ENCODE data around the gene CTSE. TPM values are rescaled to one million over a fixed set of nuclear protein-coding genes. Genes with fewer than 3 reads are reported as not detected.

CTSE gene
- total RNA-seq, 2 donors from 2014 or later, result 0.15 to 0.42 TPM

DNA sequence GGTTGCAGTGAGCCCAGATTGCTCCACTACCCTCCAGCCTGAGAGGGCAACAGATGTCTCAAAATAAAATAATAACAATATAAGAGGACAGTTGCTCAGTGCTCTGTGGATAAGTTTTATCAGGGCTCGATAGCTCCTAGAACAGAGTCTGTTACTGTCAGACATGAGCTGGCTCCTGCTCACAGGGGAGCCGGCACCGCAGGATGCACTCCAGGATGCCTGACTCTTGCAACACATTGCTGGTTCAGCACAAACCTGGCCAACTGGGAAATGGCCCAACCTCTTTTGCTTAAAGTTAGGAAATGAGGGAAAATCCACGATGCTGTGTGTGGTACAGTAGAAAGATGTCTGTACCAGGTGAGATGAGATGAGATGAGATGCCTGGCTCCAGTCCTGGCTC, 5.8 kb upstream of the CTSE start:
- H3K36me3 Mint-ChIP-seq (ENCODE audit: low read depth), result no peaks in the 10 kb centered on the region
- H3K36me3 ChIP-seq (ENCODE audit: control insufficient read depth, insufficient read depth, low read length), result no peaks in the 10 kb centered on the region
- H3K27ac ChIP-seq (ENCODE audit: low read depth, low read length), result no peak overlapping the region
- no peak overlapping the region for H3K4me3 ChIP-seq (ENCODE audit: low read length)
- H3K4me1 ChIP-seq (ENCODE audit: control insufficient read depth, insufficient read depth, low read length), result peaks cover 5% of the 10 kb centered on the region
- peaks cover 2% of the 10 kb centered on the region for H3K4me1 Mint-ChIP-seq
- peaks cover 10% of the 10 kb centered on the region for H3K27me3 ChIP-seq (ENCODE audit: control insufficient read depth, insufficient read depth, low read length, poor library complexity, severe bottlenecking)
- no peaks in the 10 kb centered on the region for H3K9me3 ChIP-seq (ENCODE audit: control insufficient read depth, low read length)
- DNase-seq, result no peak
- 91 to 92% methylated on average over 4 of the region's 4 CpGs for WGBS, 2 experiments (ENCODE audit: insufficient coverage in 1 of 2, insufficient read length in 1 of 2)
- H3K9me3 Mint-ChIP-seq, result no peaks in the 10 kb centered on the region
- no peak overlapping the region for H3K9ac ChIP-seq (ENCODE audit: extremely low read depth, low read length, poor library complexity, severe bottlenecking)
- H3K27me3 Mint-ChIP-seq (ENCODE audit: insufficient read depth), result peaks cover 6% of the 10 kb centered on the region
- no peak overlapping the region for H3K4me3 Mint-ChIP-seq
- TF ChIP-seq, protein P1, sequence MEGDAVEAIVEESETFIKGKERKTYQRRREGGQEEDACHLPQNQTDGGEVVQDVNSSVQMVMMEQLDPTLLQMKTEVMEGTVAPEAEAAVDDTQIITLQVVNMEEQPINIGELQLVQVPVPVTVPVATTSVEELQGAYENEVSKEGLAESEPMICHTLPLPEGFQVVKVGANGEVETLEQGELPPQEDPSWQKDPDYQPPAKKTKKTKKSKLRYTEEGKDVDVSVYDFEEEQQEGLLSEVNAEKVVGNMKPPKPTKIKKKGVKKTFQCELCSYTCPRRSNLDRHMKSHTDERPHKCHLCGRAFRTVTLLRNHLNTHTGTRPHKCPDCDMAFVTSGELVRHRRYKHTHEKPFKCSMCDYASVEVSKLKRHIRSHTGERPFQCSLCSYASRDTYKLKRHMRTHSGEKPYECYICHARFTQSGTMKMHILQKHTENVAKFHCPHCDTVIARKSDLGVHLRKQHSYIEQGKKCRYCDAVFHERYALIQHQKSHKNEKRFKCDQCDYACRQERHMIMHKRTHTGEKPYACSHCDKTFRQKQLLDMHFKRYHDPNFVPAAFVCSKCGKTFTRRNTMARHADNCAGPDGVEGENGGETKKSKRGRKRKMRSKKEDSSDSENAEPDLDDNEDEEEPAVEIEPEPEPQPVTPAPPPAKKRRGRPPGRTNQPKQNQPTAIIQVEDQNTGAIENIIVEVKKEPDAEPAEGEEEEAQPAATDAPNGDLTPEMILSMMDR (conservative IDR thresholded peaks at IDR 0.05), result no peak
- no peak overlapping the region for H3K27ac Mint-ChIP-seq

DNA sequence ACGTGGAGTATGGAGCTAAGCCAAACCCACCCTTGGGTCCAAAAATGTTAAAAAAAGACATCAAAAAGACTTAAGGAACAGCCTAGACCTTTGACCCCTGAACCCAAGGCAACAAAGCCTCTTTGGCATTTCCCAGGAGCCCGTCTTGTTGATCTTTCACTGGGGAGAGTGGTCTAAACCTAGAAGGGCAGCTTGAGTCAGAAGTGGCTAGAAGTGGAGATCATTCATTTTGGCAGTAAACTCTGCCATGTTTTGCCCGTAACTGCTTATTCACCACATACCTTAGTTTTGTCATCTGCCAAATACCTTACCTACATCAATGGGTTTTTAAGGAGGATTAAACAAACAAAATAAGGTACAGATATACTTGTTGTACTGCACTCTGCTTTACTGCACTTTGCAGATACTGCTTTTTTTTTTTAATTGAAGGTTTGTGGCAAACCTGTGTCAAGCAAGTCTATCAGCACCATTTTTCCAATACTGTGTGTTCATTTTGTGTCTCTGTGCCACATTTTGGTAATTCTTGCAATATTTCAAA, 1.7 kb upstream of the CTSE start:
- no peaks in the 10 kb centered on the region for H3K36me3 Mint-ChIP-seq (ENCODE audit: low read depth)
- peaks cover 3% of the 10 kb centered on the region for H3K27me3 Mint-ChIP-seq (ENCODE audit: insufficient read depth)
- peaks cover 5% of the 10 kb centered on the region for H3K27me3 ChIP-seq (ENCODE audit: control insufficient read depth, insufficient read depth, low read length, poor library complexity, severe bottlenecking)
- H3K4me1 Mint-ChIP-seq, result peaks cover 8% of the 10 kb centered on the region
- no peak overlapping the region for H3K27ac Mint-ChIP-seq
- peaks cover 11% of the 10 kb centered on the region for H3K4me1 ChIP-seq (ENCODE audit: control insufficient read depth, insufficient read depth, low read length)
- no peaks in the 10 kb centered on the region for H3K9me3 Mint-ChIP-seq
- H3K9me3 ChIP-seq (ENCODE audit: control insufficient read depth, low read length), result no peaks in the 10 kb centered on the region
- no peak overlapping the region for H3K4me3 ChIP-seq (ENCODE audit: low read length)
- H3K36me3 ChIP-seq (ENCODE audit: control insufficient read depth, insufficient read depth, low read length), result no peaks in the 10 kb centered on the region
- TF ChIP-seq, protein P1 (conservative IDR thresholded peaks at IDR 0.05), result no peak
- H3K27ac ChIP-seq (ENCODE audit: low read depth, low read length), result no peak overlapping the region
- WGBS, 2 experiments (ENCODE audit: insufficient coverage in 1 of 2, insufficient read length in 1 of 2), result 83 to 85% methylated on average over 2 to 3 of the region's 3 CpGs
- no peak for DNase-seq
- H3K9ac ChIP-seq (ENCODE audit: extremely low read depth, low read length, poor library complexity, severe bottlenecking), result no peak overlapping the region
- H3K4me3 Mint-ChIP-seq, result no peak overlapping the region

DNA sequence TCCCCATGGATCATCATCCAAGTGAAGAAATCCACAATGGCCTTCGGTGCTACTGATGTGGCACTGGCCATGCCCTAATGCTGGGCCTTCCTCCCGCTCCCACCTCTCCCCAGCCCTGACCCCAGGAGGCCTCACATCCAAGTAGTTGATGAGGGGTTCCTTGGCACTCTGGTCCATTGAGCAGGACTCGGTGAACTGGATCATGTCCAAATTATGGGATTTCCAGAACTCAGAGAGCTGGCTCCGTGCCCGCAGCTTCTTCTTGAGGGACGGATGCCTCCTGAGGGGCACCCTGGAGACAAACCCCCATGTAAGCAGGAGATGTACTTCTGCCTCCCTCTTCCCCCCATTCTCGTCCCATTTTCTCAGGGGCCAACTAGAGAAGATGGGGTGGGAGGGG, 929 bp downstream of the CTSE start:
- H3K27me3 ChIP-seq (ENCODE audit: control insufficient read depth, insufficient read depth, low read length, poor library complexity, severe bottlenecking), result no peaks in the 10 kb centered on the region
- no peak overlapping the region for H3K27ac Mint-ChIP-seq
- H3K9ac ChIP-seq (ENCODE audit: extremely low read depth, low read length, poor library complexity, severe bottlenecking), result no peak overlapping the region
- no peak overlapping the region for H3K27ac ChIP-seq (ENCODE audit: low read depth, low read length)
- no peaks in the 10 kb centered on the region for H3K36me3 Mint-ChIP-seq (ENCODE audit: low read depth)
- no peak overlapping the region for H3K4me3 ChIP-seq (ENCODE audit: low read length)
- H3K27me3 Mint-ChIP-seq (ENCODE audit: insufficient read depth), result peaks cover 1% of the 10 kb centered on the region
- H3K4me3 Mint-ChIP-seq, result no peak overlapping the region
- no peaks in the 10 kb centered on the region for H3K9me3 ChIP-seq (ENCODE audit: control insufficient read depth, low read length)
- TF ChIP-seq, protein P1 (conservative IDR thresholded peaks at IDR 0.05), result no peak
- peaks cover 11% of the 10 kb centered on the region for H3K4me1 ChIP-seq (ENCODE audit: control insufficient read depth, insufficient read depth, low read length)
- no peak for DNase-seq
- no peaks in the 10 kb centered on the region for H3K9me3 Mint-ChIP-seq
- peaks cover 8% of the 10 kb centered on the region for H3K4me1 Mint-ChIP-seq
- 93 to 97% methylated on average over 4 to 7 of the region's 7 CpGs for WGBS, 2 experiments (ENCODE audit: insufficient coverage in 1 of 2, insufficient read length in 1 of 2)
- H3K36me3 ChIP-seq (ENCODE audit: control insufficient read depth, insufficient read depth, low read length), result no peaks in the 10 kb centered on the region
